Measurements from ENCODE around the gene VPS13D.
"Not testable (repeated sequence)": the region's sequence is repeated elsewhere in the genome, so short reads cannot be mapped to it uniquely, and the experiment has no call there.

GRCh38 chr1:12538536-12538935, 308.7 kb downstream of the VPS13D start:
- not testable (repeated sequence) for TF ChIP-seq CTCF (IDR thresholded peaks at IDR 0.05; ENCODE audit: low read depth, low read length); POLR2A (IDR thresholded peaks at IDR 0.05; ENCODE audit: extremely low read depth, insufficient read length)
